OCI-LY1 (cell line): ENCODE results near the gene RNF187.

ENCODE experiments used
- EZH2 ChIP-seq: fragments of 200-600 bp; sonication (generic), shearing (Covaris generic); IDR thresholded peaks from 2 replicates; pipeline ENCODE4 v1.8.0; 2017; ENCODE audit warnings: borderline replicate concordance, mixed run types, mild to moderate bottlenecking, antibody characterized with exemption, low read length, moderate library complexity, mixed read lengths
- TF ChIP-seq, protein P1 (sequence below): fragments of 200-600 bp; sonication (generic), shearing (Covaris generic); IDR thresholded peaks from 2 replicates; pipeline ENCODE4 v1.5.1; 2017; ENCODE audit warnings: mild to moderate bottlenecking, antibody characterized with exemption, low read length, moderate library complexity, mixed read lengths

- TF ChIP-seq, protein P1, sequence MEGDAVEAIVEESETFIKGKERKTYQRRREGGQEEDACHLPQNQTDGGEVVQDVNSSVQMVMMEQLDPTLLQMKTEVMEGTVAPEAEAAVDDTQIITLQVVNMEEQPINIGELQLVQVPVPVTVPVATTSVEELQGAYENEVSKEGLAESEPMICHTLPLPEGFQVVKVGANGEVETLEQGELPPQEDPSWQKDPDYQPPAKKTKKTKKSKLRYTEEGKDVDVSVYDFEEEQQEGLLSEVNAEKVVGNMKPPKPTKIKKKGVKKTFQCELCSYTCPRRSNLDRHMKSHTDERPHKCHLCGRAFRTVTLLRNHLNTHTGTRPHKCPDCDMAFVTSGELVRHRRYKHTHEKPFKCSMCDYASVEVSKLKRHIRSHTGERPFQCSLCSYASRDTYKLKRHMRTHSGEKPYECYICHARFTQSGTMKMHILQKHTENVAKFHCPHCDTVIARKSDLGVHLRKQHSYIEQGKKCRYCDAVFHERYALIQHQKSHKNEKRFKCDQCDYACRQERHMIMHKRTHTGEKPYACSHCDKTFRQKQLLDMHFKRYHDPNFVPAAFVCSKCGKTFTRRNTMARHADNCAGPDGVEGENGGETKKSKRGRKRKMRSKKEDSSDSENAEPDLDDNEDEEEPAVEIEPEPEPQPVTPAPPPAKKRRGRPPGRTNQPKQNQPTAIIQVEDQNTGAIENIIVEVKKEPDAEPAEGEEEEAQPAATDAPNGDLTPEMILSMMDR, result no peak
- TF ChIP-seq EZH2, result no peak
Observed at GRCh38 chr1:228528612-228529011, 41.4 kb downstream of the RNF187 start.
